IMR-90 (cell line): Measurements from ENCODE around the gene CUL7. TPM values are rescaled to one million over a fixed set of nuclear protein-coding genes. Genes with fewer than 3 reads are reported as not detected.

Source experiments
- ATAC-seq: fragments of 200-7000 bp; cut with Tn5 transposase; 2 replicates; pipeline ENCODE4 v1.9.1; 2020; ENCODE audit warnings: low read depth, mild to moderate bottlenecking, moderate library complexity
- BruUV-seq: library from RNA; stranded (reverse); fragments of 400-500 nt; replicated peaks from 2 replicates; lab custom pipeline; 2021; lab: Mats Ljungman, UMichigan
- CTCF ChIA-PET: fragments of 300-600 bp; formaldehyde crosslinking; extraction: SDS; loops from one replicate; lab custom pipeline; 2021; ENCODE audit warnings: antibody characterized with exemption; lab: Yijun Ruan, JAX
- POLR2A ChIA-PET: fragments of 300-600 bp; sonication (Branson Sonifier 250); formaldehyde crosslinking; loops from one replicate; lab custom pipeline; 2022; ENCODE audit warnings: antibody characterized with exemption; ENCODE audit not compliant: unreplicated experiment; lab: Charles Lee
- DNase-seq: peaks from one replicate; pipeline ENCODE4 v3.0.0; 2013
- H2AFZ ChIP-seq: replicated peaks from 2 replicates; pipeline ENCODE3; 2013; ENCODE audit warnings: low read length, mild to moderate bottlenecking; ENCODE audit not compliant: poor library complexity
- H2AK5ac ChIP-seq: 2 replicates; pipeline ENCODE4 v1.6.1; 2013; ENCODE audit warnings: low read depth, low read length, inconsistent platforms
- H2AK9ac ChIP-seq: replicated peaks from 2 replicates; pipeline ENCODE3; 2013; ENCODE audit warnings: mild to moderate bottlenecking, low read depth, low read length, moderate library complexity; ENCODE audit not compliant: poor library complexity
- H2BK120ac ChIP-seq: 2 replicates; pipeline ENCODE4 v1.6.1; 2013; ENCODE audit warnings: low read depth, low read length, inconsistent platforms
- H2BK15ac ChIP-seq: 3 replicates; pipeline ENCODE4 v1.6.1; 2013; ENCODE audit warnings: low read depth, low read length, inconsistent platforms
- H2BK20ac ChIP-seq: 2 replicates; pipeline ENCODE4 v1.6.1; 2013; ENCODE audit warnings: low read depth, mild to moderate bottlenecking, inconsistent platforms, low read length, moderate library complexity
- H2BK5ac ChIP-seq: 2 replicates; pipeline ENCODE4 v1.6.1; 2013; ENCODE audit warnings: mild to moderate bottlenecking, low read depth, low read length, inconsistent platforms; ENCODE audit not compliant: poor library complexity, severe bottlenecking
- H3K14ac ChIP-seq: replicated peaks from 2 replicates; pipeline ENCODE4 v1.6.1; 2013; ENCODE audit warnings: low read depth, low read length, inconsistent platforms
- H3K18ac ChIP-seq: 2 replicates; pipeline ENCODE4 v1.6.1; 2013; ENCODE audit warnings: low read depth, low read length, control low read depth
- H3K23ac ChIP-seq: 2 replicates; pipeline ENCODE4 v1.6.1; 2013; ENCODE audit warnings: low read depth, low read length, inconsistent platforms
- H3K27ac ChIP-seq: 2 replicates; pipeline ENCODE4 v1.5.1; 2013; ENCODE audit warnings: mild to moderate bottlenecking, control low read depth, low read length; ENCODE audit not compliant: insufficient read depth
- H3K27me3 ChIP-seq: 2 replicates; pipeline ENCODE4 v1.6.1; 2013; ENCODE audit warnings: low read length; ENCODE audit not compliant: control insufficient read depth, insufficient read depth
- H3K36me3 ChIP-seq: 2 replicates; pipeline ENCODE4 v1.6.1; 2013; ENCODE audit warnings: low read length, mixed read lengths; ENCODE audit not compliant: control insufficient read depth, insufficient read depth
- H3K4ac ChIP-seq: 2 replicates; pipeline ENCODE4 v1.6.1; 2013; ENCODE audit warnings: low read depth, low read length, inconsistent platforms
- H3K4me1 ChIP-seq: 2 replicates; pipeline ENCODE4 v1.6.1; 2013; ENCODE audit warnings: low read length, mixed read lengths; ENCODE audit not compliant: control insufficient read depth, insufficient read depth
- H3K4me2 ChIP-seq: 2 replicates; pipeline ENCODE4 v1.6.1; 2013; ENCODE audit warnings: low read depth, mild to moderate bottlenecking, control low read depth, low read length, moderate library complexity
- H3K4me3 ChIP-seq: 2 replicates; pipeline ENCODE4 v1.5.1; 2013; ENCODE audit warnings: low read depth, mild to moderate bottlenecking, control low read depth, low read length, moderate library complexity; ENCODE audit not compliant: insufficient read depth
- H3K56ac ChIP-seq: 2 replicates; pipeline ENCODE4 v1.6.1; 2013; ENCODE audit warnings: low read length, inconsistent platforms; ENCODE audit not compliant: insufficient read depth; ENCODE audit errors: extremely low read depth
- H3K79me1 ChIP-seq, 2 experiments: 2 replicates each; pipeline ENCODE4 v1.6.1; 2013; ENCODE audit warnings: low read length in 2 of 2, inconsistent platforms in 1 of 2, low read depth in 1 of 2
- H3K9ac ChIP-seq: 2 replicates; pipeline ENCODE4 v1.6.1; 2013; ENCODE audit warnings: low read depth, low read length, control low read depth
- H3K9me1 ChIP-seq: 2 replicates; pipeline ENCODE4 v1.6.1; 2013; ENCODE audit warnings: low read length, inconsistent platforms; ENCODE audit not compliant: insufficient read depth
- H3K9me3 ChIP-seq: 2 replicates; pipeline ENCODE4 v1.6.1; 2013; ENCODE audit warnings: low read length; ENCODE audit not compliant: control insufficient read depth, insufficient read depth
- H4K20me1 ChIP-seq: 2 replicates; pipeline ENCODE4 v1.6.1; 2013; ENCODE audit warnings: low read length, inconsistent platforms; ENCODE audit not compliant: insufficient read depth
- H4K5ac ChIP-seq: 2 replicates; pipeline ENCODE4 v1.6.1; 2013; ENCODE audit warnings: mild to moderate bottlenecking, low read depth, low read length, control low read depth
- H4K8ac ChIP-seq, 2 experiments: 2 replicates each; pipeline ENCODE4 v1.6.1; 2013; ENCODE audit warnings: low read depth in 2 of 2, low read length in 2 of 2, control low read depth in 1 of 2, inconsistent platforms in 1 of 2
- H4K91ac ChIP-seq: 2 replicates; pipeline ENCODE4 v1.6.1; 2013; ENCODE audit warnings: low read depth, low read length, inconsistent platforms; ENCODE audit not compliant: insufficient read depth
- BHLHE40 ChIP-seq: fragments of 150-350 bp; IDR thresholded peaks from 2 replicates; pipeline ENCODE4 v1.6.1; 2016; ENCODE audit warnings: mild to moderate bottlenecking, low read depth, low read length
- CEBPB ChIP-seq: IDR thresholded peaks from 2 replicates; pipeline ENCODE4 v1.6.1; 2012; ENCODE audit warnings: low read depth, low read length, improper control_type of control experiment
- FOS ChIP-seq: fragments of 150-350 bp; IDR thresholded peaks from 2 replicates; pipeline ENCODE4 v1.6.1; 2016; ENCODE audit warnings: low read depth, low read length
- MAFK ChIP-seq: IDR thresholded peaks from 2 replicates; pipeline ENCODE4 v1.6.1; 2012; ENCODE audit warnings: low read depth, low read length, improper control_type of control experiment
- MAZ ChIP-seq: IDR thresholded peaks from 2 replicates; pipeline ENCODE4 v1.6.1; 2012; ENCODE audit warnings: low read depth, mild to moderate bottlenecking, low read length, improper control_type of control experiment, moderate library complexity, borderline replicate concordance
- MXI1 ChIP-seq: IDR thresholded peaks from 2 replicates; pipeline ENCODE4 v1.6.1; 2012; ENCODE audit warnings: low read depth, mild to moderate bottlenecking, low read length, moderate library complexity, borderline replicate concordance
- NFE2L2 ChIP-seq: fragments of 150-350 bp; IDR thresholded peaks from 2 replicates; pipeline ENCODE4 v1.6.1; 2016; ENCODE audit warnings: low read depth, mild to moderate bottlenecking, low read length
- POLR2A ChIP-seq: IDR thresholded peaks from 2 replicates; pipeline ENCODE4 v1.6.1; 2012; ENCODE audit warnings: mild to moderate bottlenecking, low read depth, low read length
- RAD21 ChIP-seq: IDR thresholded peaks from 2 replicates; pipeline ENCODE4 v1.6.1; 2012; ENCODE audit warnings: low read length, improper control_type of control experiment
- RCOR1 ChIP-seq: IDR thresholded peaks from 2 replicates; pipeline ENCODE4 v1.6.1; 2012; ENCODE audit warnings: mild to moderate bottlenecking, low read length, improper control_type of control experiment; ENCODE audit not compliant: insufficient replicate concordance
- RFX5 ChIP-seq: IDR thresholded peaks from 2 replicates; pipeline ENCODE4 v1.8.0; 2012; ENCODE audit warnings: low read depth, mild to moderate bottlenecking, low read length, moderate library complexity
- SMC3 ChIP-seq: fragments of 150-350 bp; IDR thresholded peaks from 2 replicates; pipeline ENCODE4 v1.6.1; 2016; ENCODE audit warnings: low read depth, mild to moderate bottlenecking, antibody characterized with exemption, low read length, moderate library complexity
- WGBS, 2 experiments: methylation state at CpG; one replicate each; pipeline versions ENCODE4 v1.1.5 to v1.1.7; 2013; ENCODE audit warnings: missing lambda C conversion rate in 2 of 2; ENCODE audit not compliant: insufficient read length in 1 of 2; ENCODE audit errors: extremely low coverage in 2 of 2; 5-methylcytosine and 5-hydroxymethylcytosine counted together
- dilution Hi-C: fragments of 300-500 bp; cut with HindIII; formaldehyde crosslinking; loops from one replicate; pipeline ENCODE4 v1.14.3; 2018; ENCODE audit warnings: low sequenced_read_pairs; ENCODE audit not compliant: unreplicated experiment
- in situ Hi-C: fragments of 300-500 bp; cut with MboI; formaldehyde crosslinking; loops from 3 replicates; pipeline ENCODE4 v1.14.3; 2019; ENCODE audit warnings: low sequenced_read_pairs, inconsistent platforms, mixed read lengths
- intact Hi-C: fragments of 100-400 bp; cut with micrococcal nuclease; formaldehyde crosslinking; loops from 2 replicates; pipeline ENCODE4 v1.10.0; 2022
- polyA plus RNA-seq, 3 experiments: library from polyadenylated mRNA; depleted of rRNA; stranded (reverse); fragments of >200 nt; gene quantifications; 2 replicates each; pipeline ENCODE4 v1.2.3, GENCODE V29; 2012; ENCODE audit warnings: low replicate concordance in 1 of 3
- total RNA-seq: library from RNA; depleted of rRNA; stranded (reverse); fragments of >200 nt; gene quantifications from 2 replicates; pipeline ENCODE4 v1.2.3, GENCODE V29; 2012
- TF ChIP-seq, protein P1 (sequence below): conservative IDR thresholded peaks from 2 replicates; pipeline ENCODE4 v1.5.1; 2012; ENCODE audit warnings: mild to moderate bottlenecking, low read depth, low read length, improper control_type of control experiment

CUL7 gene
- total and polyA plus RNA-seq, 2 of the 4 experiments (the other 2 are of a cell fraction) = 38.0 to 39.3 TPM

DNA sequence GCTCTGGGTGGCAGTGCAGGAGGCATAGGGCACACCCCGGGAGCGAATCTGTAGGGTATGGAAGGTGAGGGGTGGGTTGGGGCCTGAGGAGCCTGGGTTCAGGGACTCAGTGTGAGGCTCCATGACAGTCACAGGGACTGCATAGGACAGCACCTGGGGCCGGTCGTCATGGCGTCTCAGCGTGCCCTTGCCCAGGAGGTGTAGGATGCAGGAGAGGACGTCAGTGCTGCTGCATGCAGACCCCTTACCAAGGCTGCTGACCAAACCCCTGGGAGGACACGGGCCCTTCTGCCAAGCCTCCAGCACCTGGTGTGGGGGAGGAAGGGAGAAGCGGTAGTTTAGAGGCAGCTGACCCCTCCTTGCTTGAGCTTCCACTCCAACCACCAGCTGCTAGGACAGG is 15.9 kb downstream of the CUL7 start:
- dilution Hi-C loops = no loop called here
- ATAC-seq = no peak
- H3K36me3 ChIP-seq = peaks cover 58% of the 10 kb centered on the region

More for the DNA sequence above, 15.9 kb downstream of the CUL7 start:
- POLR2A ChIA-PET = no interaction called here
- H3K4me3 ChIP-seq = no peak overlapping the region
- TF ChIP-seq RFX5 (no peak), CEBPB (no peak), MAFK (no peak), POLR2A (no peak), SMC3 (no peak), MXI1 (no peak), RCOR1 (no peak), NFE2L2 (no peak), BHLHE40 (no peak), MAZ (no peak), FOS (no peak), RAD21 (no peak)
- TF ChIP-seq, protein P1, sequence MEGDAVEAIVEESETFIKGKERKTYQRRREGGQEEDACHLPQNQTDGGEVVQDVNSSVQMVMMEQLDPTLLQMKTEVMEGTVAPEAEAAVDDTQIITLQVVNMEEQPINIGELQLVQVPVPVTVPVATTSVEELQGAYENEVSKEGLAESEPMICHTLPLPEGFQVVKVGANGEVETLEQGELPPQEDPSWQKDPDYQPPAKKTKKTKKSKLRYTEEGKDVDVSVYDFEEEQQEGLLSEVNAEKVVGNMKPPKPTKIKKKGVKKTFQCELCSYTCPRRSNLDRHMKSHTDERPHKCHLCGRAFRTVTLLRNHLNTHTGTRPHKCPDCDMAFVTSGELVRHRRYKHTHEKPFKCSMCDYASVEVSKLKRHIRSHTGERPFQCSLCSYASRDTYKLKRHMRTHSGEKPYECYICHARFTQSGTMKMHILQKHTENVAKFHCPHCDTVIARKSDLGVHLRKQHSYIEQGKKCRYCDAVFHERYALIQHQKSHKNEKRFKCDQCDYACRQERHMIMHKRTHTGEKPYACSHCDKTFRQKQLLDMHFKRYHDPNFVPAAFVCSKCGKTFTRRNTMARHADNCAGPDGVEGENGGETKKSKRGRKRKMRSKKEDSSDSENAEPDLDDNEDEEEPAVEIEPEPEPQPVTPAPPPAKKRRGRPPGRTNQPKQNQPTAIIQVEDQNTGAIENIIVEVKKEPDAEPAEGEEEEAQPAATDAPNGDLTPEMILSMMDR = no peak
- H3K4me1 ChIP-seq = no peaks in the 10 kb centered on the region
- no peak overlapping the region for H2BK120ac ChIP-seq
- H3K18ac ChIP-seq = no peak overlapping the region
- CTCF ChIA-PET = no interaction called here
- WGBS, 2 experiments = 100% methylated on average over 4 of the region's 9 CpGs; no CpG with 5 or more reads in 1 of the 2 experiments
- H3K4ac ChIP-seq = no peak overlapping the region
- no peak overlapping the region for H3K27ac ChIP-seq
- H2AK5ac ChIP-seq = no peak overlapping the region
- in situ Hi-C loops (no loop called here), intact Hi-C loops (no loop called here)
- H2BK15ac ChIP-seq = no peak overlapping the region
- no peak overlapping the region for H3K9ac ChIP-seq
- H2AFZ ChIP-seq = no peak overlapping the region
- H3K23ac ChIP-seq = no peak overlapping the region
- no peak for DNase-seq
- no peaks in the 10 kb centered on the region for H3K9me1 ChIP-seq
- no peak overlapping the region for H2AK9ac ChIP-seq
- H3K27me3 ChIP-seq = no peaks in the 10 kb centered on the region
- H4K8ac ChIP-seq = no peak overlapping the region
- H2BK20ac ChIP-seq = no peak overlapping the region
- no peak overlapping the region for H2BK5ac ChIP-seq
- peaks cover 7 to 9% of the 10 kb centered on the region in 2 experiments; a peak in 2 of 4 replicates for H3K79me1 ChIP-seq
- no peak overlapping the region for H3K56ac ChIP-seq
- no peak overlapping the region for H4K5ac ChIP-seq
- no peak overlapping the region for H4K91ac ChIP-seq
- no peak overlapping the region for H3K4me2 ChIP-seq
- BruUV-seq = no TSS peak
- no peak overlapping the region for H3K14ac ChIP-seq
- 0 out of 2 replicates have a peak, but pooled peaks cover 3% of the 10 kb centered on the region for H4K20me1 ChIP-seq
- H3K9me3 ChIP-seq = no peaks in the 10 kb centered on the region
